ENCODE results near the gene PDE2A.

PDE2A gene

DNA sequence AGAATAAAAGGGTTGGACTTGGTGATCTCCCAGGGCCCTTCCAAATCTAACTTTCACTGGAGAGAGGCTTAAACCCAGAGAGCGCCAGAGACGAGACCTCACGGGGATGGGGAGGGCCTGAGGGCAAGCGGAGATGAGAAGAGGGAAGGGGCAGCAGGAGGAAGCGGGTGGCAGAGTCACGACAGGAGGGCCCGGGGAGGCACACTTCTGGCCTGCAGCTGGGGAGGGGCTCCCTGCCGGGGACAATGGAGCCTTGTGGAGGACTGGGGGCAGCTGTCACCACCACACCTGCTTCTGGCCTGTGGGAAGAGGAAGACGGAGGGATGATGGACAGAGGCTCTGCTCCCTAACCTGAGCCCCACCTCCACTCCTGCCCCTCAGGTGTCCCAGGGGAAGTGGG, 40.2 kb downstream of the PDE2A start:
- DNase-seq, result no peak

DNA sequence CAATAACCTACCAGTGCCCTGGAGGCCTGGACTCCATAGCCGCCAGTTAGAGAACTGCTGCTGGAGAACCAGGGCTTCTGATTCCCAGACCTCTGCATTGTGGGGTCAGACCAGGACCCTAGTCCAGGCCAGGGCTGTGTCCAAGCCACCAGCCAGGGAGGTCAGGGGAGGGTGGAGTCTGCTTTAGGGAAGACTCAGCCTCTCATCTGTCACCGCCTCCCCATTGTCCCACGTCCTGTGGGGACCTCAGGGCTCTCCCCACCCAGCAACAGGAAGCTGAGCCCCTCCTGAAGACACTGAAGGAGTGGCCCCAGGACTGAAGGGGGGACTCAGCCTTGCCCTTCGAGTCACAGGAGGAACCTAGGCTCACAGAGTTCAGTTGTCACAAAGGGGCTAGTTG, 41.2 kb downstream of the PDE2A start:
- no peak for DNase-seq

DNA sequence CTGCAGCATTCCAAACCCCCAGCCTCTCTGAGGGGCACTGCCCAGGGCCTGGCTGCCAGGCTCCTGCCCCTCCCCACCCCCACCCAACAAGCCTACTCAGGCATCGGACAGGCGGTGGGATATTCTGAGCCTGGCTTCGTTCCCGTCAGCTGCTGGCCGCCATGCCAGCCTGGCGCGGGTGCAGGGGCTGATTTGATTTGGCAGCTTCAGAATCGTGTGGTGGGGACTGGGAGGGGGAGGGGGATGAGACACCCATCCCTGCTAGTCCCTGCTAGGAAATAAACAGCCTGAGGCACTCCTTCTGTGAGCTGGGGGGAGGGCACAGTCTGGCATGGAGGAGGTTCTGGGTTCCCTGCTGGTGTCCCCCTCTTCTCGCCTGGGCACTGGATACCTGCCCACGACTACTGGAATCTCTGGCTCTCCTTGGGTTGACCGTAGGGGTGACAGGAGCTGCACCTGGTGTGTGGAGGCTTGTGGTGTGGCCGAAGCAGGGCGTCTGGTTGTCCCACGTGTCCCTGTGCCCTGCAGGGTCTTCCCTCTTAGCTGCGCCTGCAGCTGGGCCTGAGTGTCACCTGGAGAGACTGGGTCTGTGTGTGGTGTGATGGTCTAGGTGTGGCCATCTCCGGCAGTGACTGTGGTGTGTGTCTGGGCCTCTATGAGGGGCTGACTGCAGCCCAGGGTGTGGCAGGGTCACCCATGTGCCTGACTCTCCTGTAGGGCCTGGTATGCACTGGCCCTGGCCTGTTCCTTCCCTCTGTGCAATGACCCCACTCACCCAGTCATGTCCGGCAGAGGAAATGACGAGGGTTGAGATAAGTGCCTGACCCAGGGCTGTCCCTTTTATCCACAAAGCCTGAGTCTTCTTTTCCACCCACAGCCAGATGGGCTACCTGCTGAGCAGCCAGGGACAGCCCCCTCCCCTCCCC, 42.2 kb downstream of the PDE2A start:
- no peak for DNase-seq

DNA sequence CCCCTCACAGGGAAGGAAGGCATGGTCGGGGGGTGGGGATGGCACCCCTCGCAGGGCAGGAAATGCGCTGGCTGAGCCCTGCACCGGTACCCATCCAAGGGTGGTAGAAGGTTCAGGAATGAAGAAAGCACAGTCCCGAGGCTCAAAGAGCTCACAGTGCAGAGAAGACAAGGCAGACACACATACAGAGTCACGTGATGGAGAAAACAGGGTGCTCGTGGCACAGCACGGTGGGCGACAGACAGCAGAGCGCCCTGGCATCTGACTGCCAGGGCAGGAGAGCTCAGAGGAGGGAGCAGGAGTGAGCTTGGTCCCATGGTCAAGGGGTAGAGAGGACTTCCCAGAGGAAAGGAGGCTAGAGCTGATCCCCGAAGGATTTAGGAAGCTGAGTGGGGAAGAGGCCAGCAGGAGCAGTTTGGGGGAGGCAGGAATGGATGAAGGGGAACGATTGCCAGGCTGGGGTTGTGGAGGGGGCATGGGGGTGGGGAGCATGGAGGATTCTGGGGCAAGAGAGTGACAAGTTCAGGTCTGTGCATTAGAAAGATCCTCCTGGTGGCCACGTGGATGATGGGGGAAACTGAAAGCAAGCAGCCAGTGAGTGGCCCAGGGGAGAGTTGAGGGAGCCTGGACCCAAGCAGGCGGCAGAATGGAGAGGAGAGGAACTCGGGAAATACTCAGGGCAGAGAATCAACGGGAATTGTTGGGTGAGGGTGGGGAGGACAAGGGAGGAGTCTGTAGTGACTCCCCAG, 43.9 kb downstream of the PDE2A start:
- no peak for DNase-seq

DNA sequence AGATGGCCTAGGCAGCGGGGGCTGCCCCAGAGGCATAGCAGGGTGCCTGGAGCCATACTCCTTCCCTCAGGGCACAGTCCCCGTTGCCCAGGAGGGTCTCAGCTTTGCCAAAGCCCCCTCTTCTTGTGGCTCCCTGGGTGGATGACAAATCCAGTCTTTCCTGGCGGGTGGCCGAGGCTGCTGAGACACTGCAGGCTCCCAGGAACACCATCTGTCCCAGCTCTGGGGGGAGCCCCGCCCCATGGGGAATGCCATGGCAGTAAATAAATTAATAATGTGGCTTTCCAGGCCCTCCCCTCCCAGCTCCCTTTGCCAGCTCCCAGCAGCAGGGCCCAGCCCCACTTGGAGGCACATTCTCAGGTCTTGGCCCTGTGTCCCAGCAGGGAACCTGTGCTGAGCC, 45.0 kb downstream of the PDE2A start:
- no peak for DNase-seq

DNA sequence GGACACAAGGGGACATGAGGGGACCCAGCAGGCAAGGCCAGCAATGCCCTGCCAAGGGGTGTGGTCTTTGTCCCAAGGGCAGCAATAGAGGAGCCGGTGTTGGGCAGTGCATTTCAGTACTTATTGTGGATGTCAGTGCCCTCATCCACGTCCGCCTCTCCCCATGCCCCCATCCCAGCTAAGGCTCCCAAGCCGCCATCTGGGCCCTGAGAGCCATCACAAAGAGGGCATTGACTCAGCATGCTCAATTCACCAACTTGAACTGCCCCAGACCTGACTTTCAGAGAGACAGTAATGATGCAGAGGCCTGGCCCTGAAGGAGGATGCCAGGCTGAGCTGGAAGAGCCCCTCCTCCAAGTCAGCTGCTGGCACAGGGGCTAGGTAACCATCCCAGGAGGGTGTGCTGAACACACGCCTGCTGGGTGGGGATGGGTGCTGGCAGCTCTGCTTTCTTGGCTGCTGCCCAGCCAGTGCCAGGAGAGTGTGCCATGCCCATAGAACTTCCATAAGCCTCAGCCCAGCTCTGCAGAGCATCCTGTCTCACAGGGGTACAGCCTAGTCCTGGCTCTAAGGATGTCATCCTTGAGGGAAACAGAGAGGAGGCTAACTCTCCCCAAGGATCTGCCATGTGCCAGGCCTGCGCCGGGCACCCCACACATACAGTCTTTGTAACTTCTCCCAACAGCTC, 46.5 kb downstream of the PDE2A start:
- no peak for DNase-seq

DNA sequence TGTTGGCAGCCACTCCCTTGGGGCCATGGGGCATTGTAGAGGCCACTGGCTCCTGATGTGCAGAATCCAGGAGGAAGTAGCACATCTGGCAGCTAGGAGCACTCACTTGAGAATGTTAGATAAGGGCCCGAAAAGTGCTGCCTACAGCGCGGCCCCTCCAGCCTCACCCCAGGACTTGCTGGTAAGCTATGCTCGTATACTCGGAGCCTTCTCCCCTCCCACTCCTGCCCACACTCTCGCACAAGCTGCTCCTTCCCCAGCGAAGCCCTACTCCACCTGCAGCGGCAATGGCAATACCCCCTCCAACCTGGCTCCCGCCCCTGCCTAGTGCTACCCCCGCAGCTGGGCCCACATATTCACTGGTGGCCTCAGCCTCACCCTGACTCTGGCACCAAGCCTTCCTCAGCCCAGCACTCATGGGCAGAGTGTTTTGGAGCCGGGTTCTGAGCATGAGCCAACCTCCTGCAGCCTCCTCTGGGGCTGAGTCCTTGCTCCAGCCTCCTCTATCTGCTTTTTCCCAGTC, 47.7 kb downstream of the PDE2A start:
- DNase-seq, result no peak

DNA sequence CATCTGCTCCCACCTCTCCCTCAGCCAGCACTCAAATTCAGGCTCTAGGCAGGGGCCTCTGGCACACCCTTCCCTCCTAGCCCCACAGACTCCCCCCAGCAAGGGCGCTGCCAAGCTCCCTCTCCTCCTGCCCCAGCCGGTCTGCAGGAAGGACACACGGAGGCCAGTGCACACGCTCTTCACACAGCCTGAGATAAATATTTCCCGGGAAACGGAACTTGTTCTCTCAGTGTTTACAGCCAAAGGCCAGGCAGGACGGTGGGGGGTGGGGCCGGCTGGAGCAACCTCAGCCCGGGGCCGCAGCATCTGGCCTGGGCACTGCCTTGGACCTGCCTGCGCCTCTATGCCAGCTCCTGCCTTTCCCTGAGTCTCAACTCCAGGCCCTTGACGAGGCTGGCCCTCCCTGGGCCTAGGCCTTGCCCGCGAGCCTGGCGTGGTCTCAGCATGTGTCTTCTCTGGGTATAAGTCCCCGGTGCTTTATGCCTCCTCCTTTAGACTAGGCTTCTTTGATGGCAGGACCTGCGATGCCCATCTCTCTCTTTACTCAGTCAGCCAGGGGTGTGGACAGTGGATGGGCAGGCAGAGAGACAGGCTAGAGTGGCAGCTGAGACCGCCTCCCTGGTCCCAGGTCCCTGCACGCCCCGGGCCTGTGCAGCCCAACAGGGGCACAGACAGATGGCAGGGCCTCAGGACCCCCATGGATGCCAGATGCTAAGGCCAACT, 48.4 kb downstream of the PDE2A start:
- DNase-seq, result no peak

DNA sequence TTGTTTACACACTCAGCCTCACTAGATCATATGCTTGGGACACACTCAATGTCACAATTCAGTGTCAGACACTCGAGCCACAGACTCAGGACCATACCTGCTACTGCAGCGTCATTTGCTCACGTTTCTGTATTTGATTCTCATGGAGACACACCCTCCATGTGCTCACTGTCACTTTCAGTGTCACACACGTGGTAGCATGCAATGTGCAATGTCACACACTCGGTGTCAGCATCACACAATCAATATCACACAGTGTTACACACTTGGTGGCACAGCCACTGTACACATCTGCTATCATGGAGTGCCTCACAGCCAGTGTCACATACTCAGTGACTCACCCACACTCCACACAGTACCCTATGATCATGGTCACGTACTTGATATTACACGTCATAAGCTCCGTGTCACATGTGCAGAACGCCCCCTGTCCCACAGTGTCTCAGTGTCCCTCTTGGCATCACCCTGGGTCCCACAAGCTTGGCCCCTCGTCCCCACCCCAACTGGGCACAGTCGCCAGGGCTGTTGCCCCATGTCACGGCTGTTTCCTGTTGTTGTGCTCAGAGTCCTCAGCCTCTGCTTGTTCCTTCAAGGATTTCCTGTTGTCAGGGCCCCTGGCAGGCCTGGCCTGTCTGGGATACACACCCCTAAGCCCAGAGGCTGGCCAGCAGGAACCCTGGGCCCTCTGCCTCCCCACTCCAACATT, 49.6 kb downstream of the PDE2A start:
- DNase-seq, result no peak

DNA sequence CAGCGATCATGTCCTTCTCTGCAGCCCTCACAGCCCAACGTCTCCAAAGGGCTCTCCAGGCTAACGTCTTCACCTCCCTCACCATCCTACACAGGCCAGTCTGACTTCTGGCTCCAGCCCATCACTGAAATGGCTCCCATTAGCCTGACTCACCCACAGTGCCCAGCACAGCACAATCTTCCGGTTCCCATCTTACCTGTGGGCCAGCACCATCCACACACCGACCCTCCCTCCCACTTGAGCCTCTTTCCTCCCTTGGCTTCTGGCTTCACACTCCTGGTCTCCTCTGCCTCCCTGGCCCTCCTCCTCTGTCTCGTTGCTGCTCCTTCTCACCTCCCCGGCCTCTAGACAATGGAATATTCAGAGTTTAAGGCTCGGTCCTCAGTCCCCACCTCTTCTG, 51.2 kb downstream of the PDE2A start:
- DNase-seq, result no peak

DNA sequence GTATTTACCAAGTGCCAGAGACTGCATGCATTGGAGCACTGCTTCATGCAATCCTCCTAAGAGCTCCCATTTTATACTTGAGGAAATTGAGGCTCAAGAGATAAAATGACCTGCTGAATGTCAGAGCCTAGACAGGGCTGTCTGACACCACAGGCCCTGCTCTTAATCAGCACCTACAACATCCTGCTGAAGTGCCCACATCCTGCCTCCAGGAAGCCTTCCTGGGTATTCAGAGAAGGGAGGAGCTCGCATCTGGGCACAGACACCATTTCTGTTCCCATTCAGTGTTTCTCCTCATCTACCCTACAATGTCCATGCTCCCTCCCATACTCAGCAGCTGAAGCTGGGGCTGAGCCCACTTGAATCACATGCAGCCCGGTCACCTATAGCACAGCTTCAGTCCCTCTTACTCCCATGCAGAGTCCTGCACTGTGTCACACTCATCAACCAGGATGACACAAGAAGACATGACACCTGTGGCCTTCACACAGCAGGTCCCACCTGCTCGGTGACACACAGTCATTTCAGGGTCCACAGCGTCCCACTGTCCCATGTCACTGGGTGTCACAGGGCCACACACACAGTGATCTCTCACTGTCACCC, 53.1 kb downstream of the PDE2A start:
- DNase-seq, result no peak

DNA sequence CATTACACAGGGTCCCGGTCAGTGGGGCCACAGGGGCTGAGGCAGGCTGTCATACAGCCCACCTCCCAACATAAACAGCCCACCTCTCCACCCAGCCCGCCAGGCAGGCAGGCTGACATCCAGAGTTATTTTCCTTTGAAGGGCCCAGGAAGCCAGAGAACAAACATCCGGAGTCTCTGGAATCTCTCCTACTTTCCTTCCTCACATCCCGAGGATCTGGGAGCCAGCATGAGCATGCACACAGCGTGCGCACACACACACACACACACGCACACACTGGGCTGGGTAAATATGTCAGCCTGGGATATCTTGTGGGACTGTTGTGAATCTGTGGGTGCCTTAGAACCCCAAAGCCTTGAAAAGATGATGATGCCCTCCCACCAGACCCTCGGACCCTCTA, 55.4 kb downstream of the PDE2A start:
- DNase-seq, result no peak

DNA sequence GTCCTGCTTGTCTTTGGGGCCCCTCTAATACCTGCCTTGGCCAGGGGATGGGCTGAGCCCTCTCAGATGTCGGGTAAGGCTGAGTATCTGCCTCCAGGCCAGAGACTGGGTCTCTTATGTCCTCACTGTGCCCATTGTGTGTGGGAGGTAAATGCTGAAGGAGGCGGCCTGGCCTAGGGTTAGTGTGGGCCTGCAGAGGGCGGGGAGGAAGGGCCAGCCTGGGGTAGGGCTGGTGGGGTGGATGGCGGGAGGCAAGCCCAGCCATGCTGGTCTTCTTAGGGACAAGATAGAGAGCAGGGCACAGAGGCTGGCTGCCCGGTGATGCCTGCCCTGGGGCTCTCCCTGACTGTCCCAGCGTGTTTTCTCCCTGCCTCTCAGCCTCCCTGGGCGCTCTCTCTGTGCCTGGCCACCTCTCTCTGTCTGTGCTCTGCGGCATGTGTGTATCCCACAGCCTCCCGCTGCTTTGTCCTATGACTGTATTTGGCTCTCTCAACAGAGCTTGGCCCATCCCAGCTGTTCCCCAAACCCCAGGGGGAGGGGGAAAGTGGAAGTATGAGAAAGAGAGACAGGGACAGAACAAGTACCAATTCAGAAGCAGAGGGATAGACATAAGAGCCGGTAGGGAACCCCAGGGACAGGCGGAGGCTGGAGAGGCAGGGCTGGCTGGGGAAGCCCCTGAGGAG, 57.0 kb downstream of the PDE2A start:
- DNase-seq, result no peak

DNA sequence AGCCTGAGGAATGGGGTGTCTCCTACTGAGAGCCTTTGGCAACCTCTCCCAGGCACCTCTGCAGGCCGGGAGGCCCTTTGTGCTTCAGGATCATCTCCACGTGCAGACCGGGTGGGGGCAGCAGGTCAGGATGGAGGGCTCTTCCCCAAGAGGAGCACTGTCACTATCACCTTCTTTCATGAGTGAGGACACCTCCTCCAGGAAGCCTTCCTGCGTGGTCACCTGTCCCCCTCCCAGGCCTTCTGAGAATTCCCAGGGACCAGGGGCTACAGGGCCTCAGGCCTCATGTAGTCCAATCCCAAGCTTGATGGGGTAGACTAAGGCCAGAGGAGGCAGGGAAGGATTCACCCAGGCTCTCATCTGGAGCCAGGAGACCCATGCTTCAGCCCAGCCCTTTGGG, 57.6 kb downstream of the PDE2A start:
- DNase-seq, result no peak

DNA sequence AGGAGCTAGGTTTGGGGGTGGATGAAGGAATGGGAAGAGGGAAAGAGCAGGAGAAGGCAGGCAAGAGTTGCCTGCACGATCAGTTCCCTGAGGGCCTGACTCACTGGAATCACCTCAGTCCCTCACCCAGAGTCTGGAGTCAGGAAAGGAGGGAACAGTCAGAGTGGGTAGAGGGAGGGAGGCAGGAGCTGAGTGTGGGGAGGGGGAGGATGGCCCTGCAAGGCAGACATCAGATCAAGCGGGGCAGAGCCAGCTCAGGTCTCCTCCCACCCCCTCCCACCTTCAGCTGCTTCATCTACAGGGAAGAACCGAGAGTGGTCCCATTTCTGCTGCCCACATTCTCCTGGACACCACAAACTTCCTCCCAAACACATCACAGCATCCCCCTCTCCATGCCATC, 58.9 kb downstream of the PDE2A start:
- no peak for DNase-seq

DNA sequence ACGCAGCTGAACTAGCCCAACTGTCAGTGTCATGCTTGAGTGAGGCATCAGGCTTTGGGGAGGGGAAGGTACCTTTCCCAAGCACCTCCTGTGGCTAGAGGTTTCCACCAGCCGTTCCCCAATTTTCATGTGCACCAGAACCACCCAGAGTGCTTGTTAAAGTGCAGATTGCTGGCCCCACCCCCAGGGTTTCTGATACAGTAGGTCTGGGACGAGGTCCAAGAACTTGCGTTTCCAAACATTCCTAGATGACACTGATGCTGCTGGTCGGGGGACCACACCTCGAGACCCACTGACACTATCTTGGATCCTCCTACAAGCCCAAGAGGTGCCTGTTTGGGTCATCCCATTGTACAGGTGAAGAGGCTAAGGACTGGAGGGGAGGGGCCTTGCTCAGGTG, 59.8 kb downstream of the PDE2A start:
- no peak for DNase-seq

DNA sequence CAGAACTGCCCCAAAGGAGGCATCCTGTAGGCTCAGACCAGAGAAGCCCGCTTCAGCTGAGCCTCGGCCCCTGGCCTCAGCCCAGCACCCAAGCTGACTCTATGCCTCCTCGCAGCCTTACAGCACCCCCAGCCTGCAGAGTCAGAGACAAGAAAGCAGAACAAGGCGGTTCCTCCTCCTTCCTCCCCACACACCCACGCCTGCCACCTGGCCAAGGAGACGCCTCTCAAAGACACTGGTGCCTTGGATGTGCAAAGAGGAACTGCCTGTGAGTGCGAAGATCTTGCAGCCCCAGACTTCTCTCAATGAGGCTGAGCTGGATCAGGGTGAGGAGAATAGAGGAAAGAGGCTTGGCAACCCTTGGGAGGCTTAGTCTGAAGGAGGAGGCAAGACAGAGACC, 60.2 kb downstream of the PDE2A start:
- no peak for DNase-seq

DNA sequence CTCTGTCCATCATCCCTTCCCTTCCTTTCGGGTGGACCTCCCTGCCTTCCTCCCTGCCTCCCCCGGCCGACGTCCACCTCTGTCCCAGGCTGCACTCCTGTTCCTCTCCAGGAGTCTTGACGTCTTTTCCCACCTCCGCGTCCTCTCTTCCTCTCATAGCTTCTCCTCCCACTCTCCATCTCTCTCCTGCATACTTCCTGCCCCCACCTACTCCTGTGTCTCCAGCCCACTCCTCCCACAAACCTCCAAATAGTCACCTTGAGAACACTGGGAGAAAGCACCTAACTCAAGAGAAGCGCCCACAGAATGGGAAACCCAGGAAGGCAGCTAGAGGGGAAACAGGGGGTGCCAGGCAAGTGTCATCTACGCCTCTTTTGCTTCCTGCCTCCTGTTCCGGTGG, 60.8 kb downstream of the PDE2A start:
- DNase-seq, result no peak

DNA sequence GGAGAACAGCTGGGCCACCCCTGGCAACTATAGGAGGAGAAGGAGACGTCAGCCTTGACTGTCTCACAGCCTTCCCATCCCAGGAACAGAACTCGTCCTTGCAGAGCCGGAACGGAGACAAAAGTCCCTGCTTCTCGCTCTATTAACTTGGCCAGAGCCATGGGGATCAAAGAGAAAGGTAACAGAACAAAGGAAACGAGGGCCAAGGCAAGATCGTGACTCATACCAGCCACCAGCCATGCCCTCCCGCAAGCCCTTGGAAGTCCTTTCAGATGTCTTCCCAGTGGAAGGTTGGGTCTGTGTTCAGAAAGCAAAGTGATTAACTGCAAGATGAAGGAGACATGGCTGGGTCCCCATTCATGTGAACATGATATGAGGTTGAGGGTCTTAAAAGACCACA, 64.7 kb downstream of the PDE2A start:
- no peak for DNase-seq

DNA sequence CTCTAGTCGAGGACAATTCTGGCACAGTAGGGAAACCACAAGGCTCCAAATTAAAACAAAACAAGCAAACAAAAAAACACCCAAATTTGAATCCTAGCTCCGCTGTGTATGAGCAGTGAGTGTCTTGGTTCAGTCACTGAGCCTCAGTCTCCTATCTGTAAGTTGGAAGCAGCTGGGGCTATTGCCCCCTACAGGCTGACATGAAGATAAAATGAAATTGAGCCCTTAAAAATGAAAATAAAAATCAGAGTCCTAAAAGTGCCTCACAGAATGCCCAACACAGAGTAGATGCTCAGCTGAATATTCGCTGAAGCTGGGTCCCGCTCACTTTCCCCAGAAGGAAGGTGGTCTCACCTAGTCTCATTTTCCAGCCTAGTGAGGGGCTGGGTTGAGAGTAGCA, 65.2 kb downstream of the PDE2A start:
- DNase-seq, result no peak

DNA sequence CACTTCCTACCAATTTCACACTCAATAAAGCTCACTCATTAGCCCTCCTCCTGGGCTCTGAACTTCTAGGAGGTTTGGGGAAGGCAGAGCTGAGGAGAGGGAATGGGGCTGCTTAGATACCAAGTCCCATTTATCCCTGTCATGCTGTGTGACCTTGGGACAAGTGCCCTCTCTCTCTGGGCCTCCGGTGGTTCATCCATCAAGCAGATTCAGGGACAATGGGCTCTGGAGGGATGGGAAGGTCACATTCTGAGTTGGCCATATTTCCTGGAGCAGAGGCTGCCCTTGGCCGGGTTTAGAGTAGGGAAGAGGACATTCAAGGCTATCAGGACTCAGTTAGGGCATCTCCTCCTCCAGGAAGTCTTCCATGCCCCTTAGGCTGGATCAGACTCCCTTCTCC, 66.7 kb downstream of the PDE2A start:
- no peak for DNase-seq

Measured in activated naive CD4-positive, alpha-beta T cell (primary cell).